GM21423 (cell line): ENCODE results near the gene NEMP1.
"Not testable (repeated sequence)": the region's sequence is repeated elsewhere in the genome, so short reads cannot be mapped to it uniquely, and the experiment has no call there.

ENCODE experiments used
- ATAC-seq: cut with Tn5 transposase; IDR thresholded peaks from one replicate; pipeline ENCODE4 v1.9.1; 2021; ENCODE audit warnings: mild to moderate bottlenecking, moderate library complexity; ENCODE audit not compliant: unreplicated experiment

The NEMP1 gene

GRCh38 chr12:57031138-57031725 is 47.4 kb downstream of the NEMP1 start:
- no peak for ATAC-seq

GRCh38 chr12:57029457-57029856 is 49.1 kb downstream of the NEMP1 start:
- no peak for ATAC-seq

- ATAC-seq: no peak
These were observed 50.8 kb downstream of the NEMP1 start for GRCh38 chr12:57027805-57028153.

- ATAC-seq: no peak
These were observed 51.4 kb downstream of the NEMP1 start for GRCh38 chr12:57027011-57027804.

GRCh38 chr12:57025196-57025595 is 53.4 kb downstream of the NEMP1 start:
- no peak for ATAC-seq

GRCh38 chr12:57022324-57022723 is 56.3 kb downstream of the NEMP1 start:
- not testable (repeated sequence) for ATAC-seq

GRCh38 chr12:57019983-57020719 is 58.4 kb downstream of the NEMP1 start:
- ATAC-seq: no peak

- ATAC-seq: no peak
These were observed 59.7 kb downstream of the NEMP1 start for GRCh38 chr12:57018906-57019305.

- not testable (repeated sequence) for ATAC-seq
These were observed 60.2 kb downstream of the NEMP1 start for GRCh38 chr12:57018353-57018752.

GRCh38 chr12:57016348-57016747 is 62.2 kb downstream of the NEMP1 start, which contains the start of gene TAC3:
TSS of gene TAC3 (minus strand) at chr12:57016529. CDS start at chr12:57015797, 732 bp downstream.
- no peak for ATAC-seq

GRCh38 chr12:57012600-57013465 is 65.8 kb downstream of the NEMP1 start:
- ATAC-seq: peak; percentile 58

GRCh38 chr12:57011438-57012424 is 66.9 kb downstream of the NEMP1 start:
- ATAC-seq: peak; percentile 47

- no peak for ATAC-seq
These were observed 67.9 kb downstream of the NEMP1 start for GRCh38 chr12:57010627-57011247.

- ATAC-seq: no peak
These were observed 68.5 kb downstream of the NEMP1 start for GRCh38 chr12:57009949-57010626.

GRCh38 chr12:57008178-57008577 is 70.4 kb downstream of the NEMP1 start:
- no peak for ATAC-seq

GRCh38 chr12:57006809-57007475 is 71.6 kb downstream of the NEMP1 start:
- ATAC-seq: no peak

GRCh38 chr12:57005980-57006808 is 72.4 kb downstream of the NEMP1 start, which contains the start of gene ZBTB39:
TSS of gene ZBTB39 (minus strand) at chr12:57006546. CDS start at chr12:57004917, 1,629 bp downstream.
- ATAC-seq: peak; percentile 71
